Measurements from ENCODE around the gene DCLK2.

The DCLK2 gene

DNA sequence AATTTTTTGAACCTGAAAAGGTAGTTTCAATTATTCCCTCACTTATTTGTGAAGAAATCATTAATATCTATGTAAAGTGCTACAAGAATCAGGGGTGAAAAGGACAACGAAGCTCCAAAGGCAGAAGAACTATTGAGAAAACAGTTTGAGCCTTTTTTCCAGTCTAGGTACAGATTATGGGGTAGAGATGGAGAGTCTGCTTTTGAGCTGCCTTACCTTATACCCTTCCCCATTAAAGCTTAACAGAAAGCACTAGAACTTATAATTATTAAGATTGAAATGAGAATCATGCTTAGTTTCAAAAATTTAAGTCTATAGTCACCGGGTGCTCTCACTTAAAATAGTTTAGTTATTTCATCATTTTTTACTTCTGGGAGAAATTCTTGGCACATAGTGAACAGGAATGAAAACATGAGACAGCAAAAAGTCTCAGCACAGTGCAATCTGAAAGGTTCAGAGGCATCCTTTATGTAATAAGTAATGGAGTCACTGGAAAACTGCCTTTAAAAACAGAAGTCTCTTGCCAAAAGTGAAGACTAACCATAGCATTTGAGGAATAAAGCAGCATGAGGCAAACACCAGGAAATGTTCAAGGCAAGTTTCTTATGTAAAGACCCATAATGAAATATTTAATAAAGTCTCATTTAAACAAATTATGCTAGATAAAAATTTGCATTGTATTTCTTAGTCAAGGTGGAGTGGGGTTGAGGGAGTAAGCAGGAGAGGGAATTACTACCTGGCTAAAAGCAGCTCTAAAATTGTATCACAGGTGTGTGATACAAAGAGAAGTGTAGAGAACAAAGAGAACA lies 5.1 kb upstream of the DCLK2 start:
- no peak for DNase-seq (ENCODE audit: low spot score)
- in situ Hi-C loops (cut with MboI; ENCODE audit: low pct_unique_long_range_greater_than_20kb, low sequenced_read_pairs, unreplicated experiment): no loop called here
- no peak for TF ChIP-seq CTCF (IDR thresholded peaks at IDR 0.05; ENCODE audit: extremely low read depth, insufficient read depth, missing control alignments)

GRCh38 chr4:150074064-150074463 lies 4.2 kb upstream of the DCLK2 start:
- TF ChIP-seq CTCF (IDR thresholded peaks at IDR 0.05; ENCODE audit: extremely low read depth, insufficient read depth, missing control alignments): no peak
- in situ Hi-C loops (cut with MboI; ENCODE audit: low pct_unique_long_range_greater_than_20kb, low sequenced_read_pairs, unreplicated experiment): no loop called here
- DNase-seq (ENCODE audit: low spot score): no peak

DNA sequence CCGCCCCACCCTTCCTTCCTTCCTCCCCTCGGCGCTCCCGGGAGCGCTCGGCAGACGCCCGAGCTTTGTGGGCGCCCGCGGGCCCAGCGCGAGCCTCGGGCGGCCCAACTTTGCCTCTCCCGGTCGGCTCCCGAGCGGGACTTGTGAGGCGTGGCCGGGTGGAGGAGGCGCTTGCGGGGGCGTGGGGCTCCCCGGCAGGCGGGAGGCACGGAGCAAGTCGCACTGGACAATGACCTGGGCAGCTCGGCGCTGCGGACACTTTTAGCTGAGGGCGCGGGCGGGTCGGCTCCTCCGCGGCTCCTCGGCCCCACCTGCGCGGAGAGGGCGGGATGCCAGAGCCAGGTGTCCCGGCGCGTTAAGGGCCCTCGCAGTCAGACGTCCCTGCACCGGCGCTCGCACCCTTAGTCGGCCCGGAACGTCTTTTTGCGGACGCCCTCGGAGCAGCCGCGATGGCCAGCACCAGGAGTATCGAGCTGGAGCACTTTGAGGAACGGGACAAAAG lies 385 bp downstream of the DCLK2 start:
- in situ Hi-C loops (cut with MboI; ENCODE audit: low pct_unique_long_range_greater_than_20kb, low sequenced_read_pairs, unreplicated experiment): no loop called here
- TF ChIP-seq CTCF (IDR thresholded peaks at IDR 0.05; ENCODE audit: extremely low read depth, insufficient read depth, missing control alignments): no peak
- peak; percentile 48 for DNase-seq (ENCODE audit: low spot score)

DNA sequence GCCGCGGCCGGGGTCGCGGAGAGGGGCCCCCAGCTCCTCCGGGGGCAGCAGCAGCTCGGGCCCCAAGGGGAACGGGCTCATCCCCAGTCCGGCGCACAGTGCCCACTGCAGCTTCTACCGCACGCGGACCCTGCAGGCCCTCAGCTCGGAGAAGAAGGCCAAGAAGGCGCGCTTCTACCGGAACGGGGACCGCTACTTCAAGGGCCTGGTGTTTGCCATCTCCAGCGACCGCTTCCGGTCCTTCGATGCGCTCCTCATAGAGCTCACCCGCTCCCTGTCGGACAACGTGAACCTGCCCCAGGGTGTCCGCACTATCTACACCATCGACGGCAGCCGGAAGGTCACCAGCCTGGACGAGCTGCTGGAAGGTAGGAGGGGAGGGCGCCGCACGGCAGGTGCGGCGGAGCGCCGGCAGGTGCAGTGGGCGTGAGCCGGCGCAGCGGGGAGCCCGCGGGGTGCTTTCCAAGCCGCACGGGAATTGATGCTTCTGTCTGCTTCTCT lies 886 bp downstream of the DCLK2 start:
- in situ Hi-C loops (cut with MboI; ENCODE audit: low pct_unique_long_range_greater_than_20kb, low sequenced_read_pairs, unreplicated experiment): no loop called here
- peak; percentile 57 for DNase-seq (ENCODE audit: low spot score)
- TF ChIP-seq CTCF (IDR thresholded peaks at IDR 0.05; ENCODE audit: extremely low read depth, insufficient read depth, missing control alignments): no peak

DNA sequence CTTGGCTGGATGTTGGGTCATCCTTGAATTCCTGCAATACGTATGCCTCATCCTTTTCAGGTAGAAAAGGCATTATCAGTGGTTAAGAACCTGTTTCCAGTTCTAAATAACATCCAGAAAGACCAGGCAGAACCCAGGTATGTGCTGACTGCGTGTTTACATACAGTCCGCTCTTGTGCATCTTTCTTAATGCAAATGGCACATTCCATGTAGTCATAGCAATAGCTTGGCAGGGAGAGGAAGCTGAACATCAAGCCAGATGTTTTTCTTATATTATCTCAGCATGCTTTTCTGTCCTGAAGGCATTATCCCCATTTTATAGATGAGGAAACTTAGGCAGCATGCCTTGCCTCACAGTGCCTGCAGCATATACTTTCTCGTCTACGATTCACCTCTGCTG lies 2.1 kb downstream of the DCLK2 start:
- in situ Hi-C loops (cut with MboI; ENCODE audit: low pct_unique_long_range_greater_than_20kb, low sequenced_read_pairs, unreplicated experiment): no loop called here
- no peak for TF ChIP-seq CTCF (IDR thresholded peaks at IDR 0.05; ENCODE audit: extremely low read depth, insufficient read depth, missing control alignments)
- no peak for DNase-seq (ENCODE audit: low spot score)

DNA sequence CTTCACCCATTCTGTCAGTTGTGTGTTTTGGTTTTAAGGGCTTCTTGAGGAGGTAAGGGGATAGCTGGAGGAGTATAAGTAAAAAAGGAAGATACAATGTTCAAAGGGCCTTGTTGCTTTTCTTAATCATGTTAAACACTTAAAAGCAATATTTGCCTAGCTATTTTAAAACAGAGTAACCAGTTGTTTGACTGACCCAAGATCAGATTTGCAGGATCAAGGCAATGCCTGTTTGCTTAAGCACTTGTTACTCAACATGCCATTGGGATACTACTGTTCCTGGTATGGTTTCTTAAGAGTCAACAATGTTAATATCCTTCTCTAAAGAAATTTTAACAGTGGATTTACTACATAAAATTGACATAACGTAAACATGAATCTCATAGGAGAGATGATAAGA lies 2.6 kb downstream of the DCLK2 start:
- in situ Hi-C loops (cut with MboI; ENCODE audit: low pct_unique_long_range_greater_than_20kb, low sequenced_read_pairs, unreplicated experiment): no loop called here
- no peak for TF ChIP-seq CTCF (IDR thresholded peaks at IDR 0.05; ENCODE audit: extremely low read depth, insufficient read depth, missing control alignments)
- DNase-seq (ENCODE audit: low spot score): no peak

All from GM13977 (cell line).